ENCODE data around the gene THAP12.

- TF ChIP-seq EZH2 (IDR thresholded peaks at IDR 0.05; ENCODE audit: insufficient read depth, poor library complexity, severe bottlenecking): no peak
- TF ChIP-seq EZH2phosphoT487 (IDR thresholded peaks at IDR 0.05; ENCODE audit: insufficient read depth, low read depth): no peak
Measured at GRCh38 chr11:76415073-76415472, 34.1 kb upstream of the THAP12 start.

Measured in GM23248 (cell line).